HG02884 (cell line): ENCODE measurements around the gene METAP1D.

ENCODE experiments used
- ATAC-seq: cut with Tn5 transposase; IDR thresholded peaks from one replicate; pipeline ENCODE4 v1.9.1; 2021; ENCODE audit warnings: mild to moderate bottlenecking, moderate library complexity; ENCODE audit not compliant: unreplicated experiment

The METAP1D gene

DNA sequence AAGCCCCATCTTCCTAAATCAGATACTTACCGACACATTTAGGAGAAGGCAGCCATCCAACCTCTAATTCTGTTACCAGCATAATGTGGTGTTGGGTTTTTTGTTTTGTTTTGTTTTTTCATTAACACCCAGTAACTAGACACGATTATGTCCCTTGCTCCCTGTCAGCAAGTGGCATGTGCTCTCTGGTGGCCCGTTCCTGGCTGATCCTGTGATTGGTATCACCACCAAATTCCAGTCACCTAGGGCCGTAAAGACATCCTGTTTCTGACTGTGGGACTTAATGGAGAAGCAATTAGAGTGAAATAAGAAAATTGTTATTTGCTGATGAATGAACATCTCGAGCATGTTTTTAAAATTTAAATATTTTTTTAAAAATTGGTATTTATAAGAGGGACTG is 79.7 kb downstream of the METAP1D start:
- no peak for ATAC-seq

DNA sequence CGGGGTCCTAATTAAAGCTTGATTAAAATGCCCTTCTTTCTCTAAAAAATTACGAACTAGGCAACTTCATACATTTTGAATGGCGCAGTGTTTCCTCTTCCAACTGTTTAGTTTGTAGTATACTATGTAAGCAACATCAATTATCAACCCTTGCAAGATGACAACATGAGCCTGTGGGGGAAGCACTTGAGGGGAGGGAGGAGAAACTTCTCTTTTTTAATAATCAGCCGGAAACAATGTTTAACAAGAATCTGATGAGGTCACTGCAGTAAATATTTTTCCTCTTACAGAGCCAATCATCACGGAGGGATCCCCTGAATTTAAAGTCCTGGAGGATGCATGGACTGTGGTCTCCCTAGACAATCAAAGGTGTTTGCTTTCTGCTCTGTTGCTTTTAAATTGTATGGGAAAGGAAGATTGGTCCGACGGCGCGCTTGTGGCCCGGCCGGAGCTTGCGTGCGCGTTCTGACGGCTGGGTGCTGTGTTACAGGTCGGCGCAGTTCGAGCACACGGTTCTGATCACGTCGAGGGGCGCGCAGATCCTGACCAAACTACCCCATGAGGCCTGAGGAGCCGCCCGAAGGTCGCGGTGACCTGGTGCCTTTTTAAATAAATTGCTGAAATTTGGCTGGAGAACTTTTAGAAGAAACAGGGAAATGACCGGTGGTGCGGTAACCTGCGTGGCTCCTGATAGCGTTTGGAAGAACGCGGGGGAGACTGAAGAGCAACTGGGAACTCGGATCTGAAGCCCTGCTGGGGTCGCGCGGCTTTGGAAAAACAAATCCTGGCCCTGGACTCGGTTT is 80.3 kb downstream of the METAP1D start:
- no peak for ATAC-seq

GRCh38 chr2:172080641-172081220 is 81.0 kb downstream of the METAP1D start:
- no peak for ATAC-seq

DNA sequence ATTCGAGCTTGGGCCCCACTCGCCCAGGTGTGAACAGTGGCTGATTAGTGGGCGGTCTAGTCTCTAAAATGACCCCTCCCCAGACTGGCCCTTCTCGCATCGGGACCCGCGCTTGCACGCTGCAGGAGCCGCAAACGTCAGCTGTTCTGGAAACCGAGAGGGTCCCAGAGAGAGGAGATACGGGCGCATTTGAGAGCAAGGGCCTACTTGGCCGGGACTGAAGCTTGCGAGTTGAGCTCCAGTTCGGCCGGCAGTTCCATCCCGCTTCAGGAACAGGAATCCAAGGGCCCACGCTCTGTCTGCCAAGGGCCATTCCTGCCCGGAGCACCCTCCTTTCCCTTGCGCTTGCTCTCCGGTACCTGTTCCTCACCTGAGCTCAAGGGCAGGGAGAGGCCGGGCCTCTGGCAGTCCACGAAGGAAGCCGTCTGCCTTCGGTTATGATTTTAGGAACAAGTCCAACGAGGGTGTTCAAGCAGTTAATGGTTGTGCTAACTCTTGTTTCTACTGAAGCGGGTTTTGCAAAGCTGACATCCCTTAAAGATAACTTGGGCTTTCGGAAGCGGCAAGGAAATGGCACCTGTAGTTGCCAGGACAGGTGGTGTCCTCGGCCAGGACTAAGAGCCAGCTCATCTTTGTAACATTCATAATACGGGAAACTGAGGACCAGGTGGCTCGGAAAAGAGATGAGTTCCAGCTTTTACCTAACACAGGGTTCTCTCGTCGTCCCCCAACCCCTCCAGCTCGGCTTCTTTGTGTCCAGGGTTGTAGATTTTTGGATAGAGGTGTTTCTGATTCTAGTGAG is 81.7 kb downstream of the METAP1D start:
- no peak for ATAC-seq

DNA sequence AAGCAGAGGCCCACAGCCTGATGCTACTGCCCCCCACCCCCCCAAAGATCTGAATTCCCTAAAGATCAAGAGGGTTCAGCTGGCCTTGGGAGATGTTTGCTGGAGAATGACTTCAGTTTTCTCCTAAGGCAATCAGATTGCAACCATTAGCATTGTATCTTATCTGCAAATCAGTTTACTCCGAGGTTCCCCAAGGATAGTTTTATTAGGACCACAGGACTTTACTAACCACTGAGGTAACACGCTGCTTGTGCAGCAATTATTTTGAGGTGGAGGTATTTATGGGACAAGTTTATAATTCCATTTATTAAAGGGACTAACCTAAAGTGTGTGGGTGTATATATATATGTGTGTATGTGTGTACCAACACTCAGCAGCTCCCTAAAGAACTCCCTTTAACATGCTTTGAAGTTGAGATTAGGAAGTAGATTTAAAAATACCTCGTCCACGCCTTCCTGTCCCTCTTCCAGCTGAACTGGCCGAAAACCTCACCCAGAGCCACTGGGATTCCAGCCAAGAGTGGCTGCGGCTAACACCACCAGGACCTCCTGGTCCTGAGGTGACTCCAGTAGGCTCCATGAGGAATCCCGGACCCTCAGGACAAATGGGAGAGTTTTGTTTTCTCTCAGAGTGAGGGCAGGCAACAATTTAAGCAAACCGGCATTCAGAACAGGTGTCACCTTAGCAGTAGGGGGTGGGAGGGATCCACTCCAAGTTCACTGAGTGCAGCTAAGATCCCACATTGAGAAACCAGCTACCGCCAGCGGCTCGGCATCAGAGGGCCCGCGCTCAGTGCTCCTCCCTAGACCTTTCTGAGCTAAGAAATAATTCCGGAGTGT is 82.6 kb downstream of the METAP1D start:
- no peak for ATAC-seq

DNA sequence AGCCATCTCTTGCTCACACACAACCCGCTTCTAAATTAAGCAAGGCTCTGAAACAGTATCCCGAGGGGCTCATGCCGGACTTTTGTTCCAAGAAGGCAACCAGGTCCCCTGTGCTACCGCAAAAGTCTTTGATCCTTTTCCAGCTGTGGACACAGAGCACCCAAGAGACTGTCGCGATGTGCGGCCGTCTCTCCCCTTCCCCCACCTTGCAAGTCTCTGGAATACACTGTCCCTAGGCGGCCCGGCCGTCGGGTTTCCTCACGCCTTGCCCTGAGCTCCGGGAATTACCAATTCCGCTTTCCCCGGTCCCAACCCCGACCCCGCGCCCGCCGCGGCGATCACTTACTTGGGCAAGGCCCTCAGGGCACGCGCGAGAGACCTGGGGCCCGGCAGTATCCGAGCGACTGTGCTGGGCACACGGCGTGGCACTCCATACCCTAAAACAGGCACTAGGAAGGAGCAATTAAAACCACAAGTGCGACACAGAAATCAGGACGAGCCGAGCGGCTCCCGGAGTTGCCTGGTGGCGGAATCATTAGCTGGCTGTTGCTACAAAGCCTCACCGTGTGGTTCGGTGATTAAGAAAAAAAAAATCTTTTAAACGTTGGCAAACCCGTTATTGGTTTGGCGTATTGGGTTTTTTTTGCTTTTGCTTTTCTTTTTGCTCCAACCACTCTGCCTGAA is 83.3 kb downstream of the METAP1D start:
- ATAC-seq: no peak

- no peak for ATAC-seq
Measured at GRCh38 chr2:172083628-172084394, 84.1 kb downstream of the METAP1D start.

- ATAC-seq: no peak
Measured at GRCh38 chr2:172084395-172084644, 84.6 kb downstream of the METAP1D start.

DNA sequence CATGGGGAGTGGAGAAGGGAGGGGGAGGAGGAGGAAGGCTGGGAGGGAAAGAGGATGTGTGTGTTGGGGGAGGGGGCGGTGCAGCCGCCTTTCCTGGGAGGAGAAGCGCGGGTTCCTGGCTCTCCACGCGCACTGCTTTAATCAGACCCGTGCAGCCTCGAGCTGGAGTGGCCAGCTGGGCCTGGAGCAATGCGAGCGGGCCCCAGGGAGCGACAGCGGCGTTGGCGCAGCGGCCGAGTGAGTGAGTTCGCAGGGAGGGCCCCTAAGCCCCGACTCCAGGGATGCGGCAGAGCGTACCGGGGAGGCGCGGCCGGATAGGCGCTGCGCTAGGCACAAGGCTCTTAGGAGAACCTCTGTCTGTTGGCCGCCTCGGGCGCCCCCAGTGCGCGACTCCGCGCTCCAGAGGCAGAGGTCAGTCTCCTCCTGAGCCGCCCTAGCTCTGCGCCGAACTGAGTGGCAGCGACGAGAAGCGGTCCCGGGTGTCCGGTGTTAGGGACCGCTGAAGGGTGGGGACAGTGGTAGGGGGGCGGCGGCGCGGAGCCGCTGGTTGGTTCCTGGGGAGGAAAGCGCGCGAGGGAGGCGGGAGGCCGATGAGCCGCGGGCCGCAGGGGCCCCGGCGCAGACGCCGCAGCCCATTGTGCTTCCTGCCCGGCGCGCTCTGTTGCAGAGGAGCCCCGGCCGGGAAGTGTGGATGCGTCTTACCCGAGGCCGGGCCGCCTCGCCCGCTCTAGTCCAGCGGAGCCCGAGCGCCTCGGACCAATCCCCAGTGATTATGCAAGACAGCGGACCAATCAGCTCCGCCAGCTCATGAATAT is 85.1 kb downstream of the METAP1D start:
- ATAC-seq: peak; percentile 79

- ATAC-seq: no peak
Measured at GRCh38 chr2:172085460-172086159, 85.9 kb downstream of the METAP1D start, which contains the start of gene DLX1. TSS of gene DLX1 (plus strand) at chr2:172085507. CDS start at chr2:172085678, 171 bp downstream.

DNA sequence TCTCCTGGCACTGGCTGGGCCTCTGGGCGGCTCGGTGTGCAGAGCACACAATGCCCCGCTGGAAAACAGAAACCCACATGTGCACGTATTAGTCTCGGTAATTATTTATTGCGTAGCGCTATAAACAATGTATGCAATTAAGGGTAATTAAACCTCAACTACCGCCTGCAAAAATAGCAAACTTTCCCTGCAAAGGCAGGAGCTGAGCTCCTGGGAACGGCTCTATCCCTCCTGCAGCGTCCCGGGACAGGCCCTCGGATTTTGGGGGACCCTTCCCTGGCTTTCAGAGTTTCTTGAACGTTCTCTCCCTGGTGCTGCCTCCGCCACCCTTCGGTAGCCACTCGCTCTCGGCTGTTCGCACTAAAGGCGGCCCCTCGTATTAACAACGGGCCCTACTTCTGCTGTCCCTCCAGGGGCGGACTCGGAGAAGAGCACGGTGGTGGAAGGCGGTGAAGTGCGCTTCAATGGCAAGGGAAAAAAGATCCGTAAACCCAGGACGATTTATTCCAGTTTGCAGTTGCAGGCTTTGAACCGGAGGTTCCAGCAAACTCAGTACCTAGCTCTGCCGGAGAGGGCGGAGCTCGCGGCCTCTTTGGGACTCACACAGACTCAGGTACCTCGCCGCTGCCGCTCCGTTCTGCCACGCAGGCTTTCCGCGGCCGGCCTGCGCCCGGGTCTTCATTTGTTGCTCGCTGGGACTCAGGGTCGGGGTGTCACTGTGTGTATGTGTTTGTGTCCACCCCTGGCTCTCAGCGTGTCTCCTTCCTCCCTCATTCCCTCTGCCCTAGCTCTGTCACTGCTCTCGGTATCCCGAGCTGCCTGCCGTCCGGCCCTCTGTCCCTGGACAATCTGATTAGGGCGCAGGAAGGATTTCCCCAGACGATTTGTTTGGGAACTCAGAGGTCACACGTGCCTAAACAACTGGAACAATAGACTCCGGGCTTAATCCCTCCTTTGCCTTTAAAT is 86.8 kb downstream of the METAP1D start:
- no peak for ATAC-seq

DNA sequence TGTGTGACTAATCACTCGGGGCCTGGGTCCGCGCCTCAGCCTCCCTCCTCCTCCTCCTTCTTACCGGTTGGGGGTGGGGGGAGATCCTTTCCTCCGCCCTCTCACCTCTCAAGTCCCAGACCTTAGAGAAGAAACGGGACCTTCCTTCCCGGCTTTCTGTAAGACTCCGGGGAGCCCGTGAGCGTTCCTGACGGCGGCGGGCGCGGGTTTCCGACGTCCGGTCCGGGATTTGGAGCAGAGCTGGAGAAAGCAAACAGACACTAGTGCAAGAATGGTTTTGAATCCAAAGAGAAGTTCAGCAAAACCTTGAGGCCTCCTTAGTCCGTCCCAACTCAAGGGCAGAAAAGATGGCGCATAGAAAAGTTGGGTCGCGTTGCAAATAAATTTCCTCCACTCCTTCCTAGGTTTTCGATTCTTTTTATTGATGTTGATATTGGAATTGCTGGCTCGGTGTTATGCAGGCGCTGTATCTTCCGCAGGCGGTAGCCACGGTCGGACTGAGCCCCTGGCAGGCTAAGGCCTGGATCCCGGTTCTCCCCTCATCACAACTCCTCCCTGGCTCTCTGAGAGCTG is 87.5 kb downstream of the METAP1D start:
- ATAC-seq: no peak

GRCh38 chr2:172087780-172088244 is 88.1 kb downstream of the METAP1D start:
- ATAC-seq: no peak

- ATAC-seq: no peak
Measured at GRCh38 chr2:172088245-172089004, 88.7 kb downstream of the METAP1D start.

- no peak for ATAC-seq
Measured at GRCh38 chr2:172089005-172089504, 89.3 kb downstream of the METAP1D start.

DNA sequence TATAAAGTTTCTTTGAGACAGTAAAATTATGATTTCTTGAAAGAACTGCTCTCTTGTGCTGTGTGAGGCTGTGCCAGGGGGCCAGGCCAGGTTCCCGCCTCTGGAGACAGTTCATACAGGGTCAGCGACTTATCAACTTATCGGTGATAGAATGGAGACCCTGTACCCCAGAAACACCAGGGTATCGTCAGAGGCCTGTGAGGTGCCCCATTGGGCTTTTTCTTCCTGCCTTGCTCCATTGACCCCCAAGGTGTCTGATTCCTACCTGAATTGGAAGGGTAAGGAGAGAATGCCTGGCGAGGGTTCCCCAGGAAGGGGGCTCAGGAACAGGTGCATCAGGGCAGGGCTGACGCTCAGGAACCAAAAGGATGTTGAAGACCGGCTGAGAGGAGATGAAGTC is 89.9 kb downstream of the METAP1D start:
- ATAC-seq: no peak
